Body of pancreas (tissue), 4 donors: Measurements from ENCODE around the gene POMT2.

Source experiments
- POLR2A ChIP-seq, 3 donors: fragments of 450-650 bp; IDR thresholded peaks; one replicate each; pipeline ENCODE4 v1.6.1; 2016; ENCODE audit warnings: antibody characterized with exemption in 3 of 3, mild to moderate bottlenecking in 2 of 3
- TF ChIP-seq, protein P1 (sequence below), 7 experiments: fragments of 450-650 bp in 4 of 7; fragments of 200-600 bp in 3 of 7; sonication (generic) in 3 of 7; IDR thresholded peaks; one replicate each; pipeline ENCODE4 v1.5.1; 2016 to 2019; ENCODE audit warnings: antibody characterized with exemption in 7 of 7

DNA sequence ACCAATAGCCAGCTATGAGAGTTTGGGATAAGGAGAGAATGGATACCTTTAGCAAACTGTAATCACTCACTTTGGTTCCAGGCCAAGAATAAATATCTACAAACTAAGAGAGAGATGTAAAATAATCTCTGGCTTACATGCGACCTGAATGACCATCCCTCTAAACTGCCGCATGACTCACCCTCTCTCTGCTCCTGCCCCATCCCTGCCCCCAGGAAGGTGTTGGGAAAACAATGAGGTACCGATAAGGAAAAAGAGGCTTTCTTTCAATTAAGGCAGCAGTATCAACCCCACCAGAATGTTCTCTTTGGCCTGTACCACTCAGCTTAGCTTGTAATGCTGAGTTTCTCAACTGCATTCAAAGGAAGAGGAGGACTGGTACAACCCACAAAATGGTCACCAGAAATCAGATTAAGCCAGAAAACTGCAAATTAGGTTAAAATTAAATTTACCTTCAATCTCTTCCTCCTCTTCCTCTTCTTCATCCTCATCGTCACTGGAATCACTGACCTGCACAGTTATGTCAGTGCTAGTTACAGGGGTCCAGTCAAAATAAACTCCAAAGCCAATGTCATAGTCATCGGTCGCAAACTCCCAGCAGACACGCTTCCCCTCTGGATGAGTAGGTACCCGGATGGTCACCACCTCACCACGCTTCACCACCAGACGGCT, 22.2 kb upstream of the POMT2 start:
- TF ChIP-seq POLR2A (IDR thresholded peaks at IDR 0.05) = no peak
- TF ChIP-seq, protein P1, sequence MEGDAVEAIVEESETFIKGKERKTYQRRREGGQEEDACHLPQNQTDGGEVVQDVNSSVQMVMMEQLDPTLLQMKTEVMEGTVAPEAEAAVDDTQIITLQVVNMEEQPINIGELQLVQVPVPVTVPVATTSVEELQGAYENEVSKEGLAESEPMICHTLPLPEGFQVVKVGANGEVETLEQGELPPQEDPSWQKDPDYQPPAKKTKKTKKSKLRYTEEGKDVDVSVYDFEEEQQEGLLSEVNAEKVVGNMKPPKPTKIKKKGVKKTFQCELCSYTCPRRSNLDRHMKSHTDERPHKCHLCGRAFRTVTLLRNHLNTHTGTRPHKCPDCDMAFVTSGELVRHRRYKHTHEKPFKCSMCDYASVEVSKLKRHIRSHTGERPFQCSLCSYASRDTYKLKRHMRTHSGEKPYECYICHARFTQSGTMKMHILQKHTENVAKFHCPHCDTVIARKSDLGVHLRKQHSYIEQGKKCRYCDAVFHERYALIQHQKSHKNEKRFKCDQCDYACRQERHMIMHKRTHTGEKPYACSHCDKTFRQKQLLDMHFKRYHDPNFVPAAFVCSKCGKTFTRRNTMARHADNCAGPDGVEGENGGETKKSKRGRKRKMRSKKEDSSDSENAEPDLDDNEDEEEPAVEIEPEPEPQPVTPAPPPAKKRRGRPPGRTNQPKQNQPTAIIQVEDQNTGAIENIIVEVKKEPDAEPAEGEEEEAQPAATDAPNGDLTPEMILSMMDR (IDR thresholded peaks at IDR 0.05) = no peak
